SKM-1 treated with dmso at 0.1 percent for 144 hours (cell line): ENCODE measurements around the gene SNRPA.
"Not testable (repeated sequence)": the region's sequence is repeated elsewhere in the genome, so short reads cannot be mapped to it uniquely, and the experiment has no call there.

ENCODE experiments used
- DNase-seq: peaks from one replicate; lab custom pipeline; 2025; ENCODE audit not compliant: unreplicated experiment; lab: John Stamatoyannopoulos, UW

SNRPA gene

DNA sequence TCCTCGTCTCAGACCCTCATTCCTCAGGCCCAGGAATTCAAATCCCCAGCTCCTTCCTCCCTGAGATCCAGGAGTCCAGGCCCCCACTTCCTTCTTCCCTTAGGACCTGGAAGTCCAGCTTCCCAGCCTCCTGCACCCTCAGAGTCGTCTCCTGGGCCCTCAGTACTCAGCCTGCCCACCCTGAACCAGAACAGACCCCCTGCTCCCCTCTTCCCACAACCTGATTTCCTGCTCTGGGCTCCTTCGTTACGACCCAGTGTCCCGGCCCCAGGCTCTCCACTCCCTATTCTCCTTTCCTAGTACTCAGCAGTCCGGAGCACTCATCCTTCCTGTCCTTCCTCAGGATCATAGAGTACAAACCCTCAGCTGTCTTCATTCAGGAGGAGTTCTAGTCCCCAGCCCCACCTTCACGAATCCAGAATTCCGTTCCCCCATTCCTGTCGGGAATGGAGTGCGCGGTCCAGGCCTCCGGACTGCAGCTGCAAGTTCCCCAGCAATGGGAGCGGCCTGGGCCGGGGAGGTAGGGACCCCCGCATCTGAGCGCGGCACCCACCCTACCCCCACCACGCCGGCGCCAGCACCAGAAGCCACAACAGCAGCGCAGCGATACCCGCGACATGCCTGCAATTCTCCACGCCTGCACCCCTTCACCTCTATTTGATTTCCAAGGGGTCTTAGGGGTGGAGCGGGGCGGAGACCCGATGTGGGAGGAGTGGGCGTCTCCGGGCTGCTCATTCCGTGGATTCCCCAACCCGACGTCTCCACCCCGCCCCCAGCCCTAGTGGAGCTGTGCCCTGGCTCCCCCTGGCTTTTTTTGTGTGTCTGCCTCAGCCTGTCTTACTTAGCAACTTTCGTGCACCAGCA lies 60.7 kb downstream of the SNRPA start:
- DNase-seq = no peak

DNA sequence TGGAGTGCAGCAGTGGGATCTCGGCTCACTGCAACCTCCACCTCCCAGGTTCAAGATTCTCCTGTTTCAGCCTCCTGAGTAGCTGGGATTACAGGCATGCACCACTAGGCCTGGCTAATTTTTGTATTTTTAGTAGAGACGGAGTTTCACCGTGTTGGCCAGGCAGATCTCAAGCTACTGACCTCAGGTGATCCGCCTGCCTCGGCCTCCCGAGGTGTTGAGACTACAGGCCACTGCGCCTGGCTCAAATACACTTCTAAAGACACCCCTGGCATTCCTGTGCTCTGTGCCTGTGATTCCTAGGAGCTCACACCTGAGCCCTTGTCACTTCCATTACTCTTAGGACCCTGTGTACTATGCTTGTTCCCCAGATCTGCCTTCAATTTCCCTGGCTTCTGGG lies 61.6 kb downstream of the SNRPA start:
- not testable (repeated sequence) for DNase-seq

DNA sequence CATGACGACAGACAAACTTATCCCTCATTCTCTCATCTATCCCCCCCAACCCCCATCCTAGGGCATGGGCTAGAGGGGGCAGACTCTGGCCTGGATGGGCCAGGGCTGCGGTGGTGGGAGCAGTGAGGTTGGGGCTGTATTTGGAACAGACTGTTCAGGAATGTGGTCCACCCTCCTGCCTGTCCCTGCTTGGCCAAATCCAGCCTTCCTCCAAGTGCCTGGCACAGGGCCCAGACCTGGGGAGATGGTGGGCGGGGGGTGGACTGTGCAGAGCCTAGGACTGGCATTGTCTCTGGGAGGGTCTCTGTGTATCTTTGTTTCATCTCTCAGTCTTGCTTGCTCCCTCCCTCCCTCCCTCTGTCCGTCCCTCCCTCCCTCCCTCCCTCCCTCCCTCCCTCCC lies 62.2 kb downstream of the SNRPA start:
- DNase-seq = no peak
